ENCODE measurements around the gene SLC10A1. TPM values are rescaled to one million over a fixed set of nuclear protein-coding genes. Genes with fewer than 3 reads are reported as not detected.
"Not testable (repeated sequence)": the region's sequence is repeated elsewhere in the genome, so short reads cannot be mapped to it uniquely, and the experiment has no call there.

SLC10A1 gene
- total RNA-seq, 1 donor from 2014 or later = not detected

- Histone ChIP-seq H3K27ac (ENCODE audit: low read depth, low read length) (no peak overlapping the region), H3K36me3 (ENCODE audit: control insufficient read depth in 3 of 3, insufficient read depth in 3 of 3, low read length in 3 of 3) (no peaks in the 10 kb centered on the region), H3K27me3 (ENCODE audit: control insufficient read depth in 3 of 3, insufficient read depth in 3 of 3, low read length in 3 of 3) (no peaks in the 10 kb centered on the region), H3K9me3 (ENCODE audit: control insufficient read depth in 3 of 3, low read length in 3 of 3) (no peaks in the 10 kb centered on the region), H3K4me3 (ENCODE audit: low read length in 3 of 3) (no peak overlapping the region), H3K4me1 (ENCODE audit: control insufficient read depth in 3 of 3, insufficient read depth in 3 of 3, low read length in 3 of 3) (no peaks in the 10 kb centered on the region), H3K9ac (ENCODE audit: low read depth in 1 of 3, low read length in 3 of 3) (no peak overlapping the region)
Measured at GRCh38 chr14:69756298-69756697, 40.7 kb downstream of the SLC10A1 start.

GRCh38 chr14:69755784-69756183 is 41.3 kb downstream of the SLC10A1 start:
- no peak overlapping the region for H3K27ac ChIP-seq (ENCODE audit: low read depth, low read length)
- no peaks in the 10 kb centered on the region for H3K36me3 ChIP-seq (ENCODE audit: control insufficient read depth in 3 of 3, insufficient read depth in 3 of 3, low read length in 3 of 3)
- H3K27me3 ChIP-seq (ENCODE audit: control insufficient read depth in 3 of 3, insufficient read depth in 3 of 3, low read length in 3 of 3) = no peaks in the 10 kb centered on the region
- H3K9me3 ChIP-seq (ENCODE audit: control insufficient read depth in 3 of 3, low read length in 3 of 3) = no peaks in the 10 kb centered on the region
- H3K4me1 ChIP-seq (ENCODE audit: control insufficient read depth in 3 of 3, insufficient read depth in 3 of 3, low read length in 3 of 3) = no peaks in the 10 kb centered on the region
- H3K9ac ChIP-seq (ENCODE audit: low read depth in 1 of 3, low read length in 3 of 3) = no peak overlapping the region
- no peak overlapping the region for H3K4me3 ChIP-seq (ENCODE audit: low read length in 3 of 3)

GRCh38 chr14:69755296-69755695 is 41.7 kb downstream of the SLC10A1 start:
- Histone ChIP-seq H3K4me3 (ENCODE audit: low read length in 3 of 3) (no peak overlapping the region), H3K27me3 (ENCODE audit: control insufficient read depth in 3 of 3, insufficient read depth in 3 of 3, low read length in 3 of 3) (no peaks in the 10 kb centered on the region), H3K27ac (ENCODE audit: low read depth, low read length) (no peak overlapping the region), H3K9ac (ENCODE audit: low read depth in 1 of 3, low read length in 3 of 3) (no peak overlapping the region), H3K4me1 (ENCODE audit: control insufficient read depth in 3 of 3, insufficient read depth in 3 of 3, low read length in 3 of 3) (no peaks in the 10 kb centered on the region), H3K36me3 (ENCODE audit: control insufficient read depth in 3 of 3, insufficient read depth in 3 of 3, low read length in 3 of 3) (no peaks in the 10 kb centered on the region), H3K9me3 (ENCODE audit: control insufficient read depth in 3 of 3, low read length in 3 of 3) (no peaks in the 10 kb centered on the region)

GRCh38 chr14:69754487-69754886 is 42.6 kb downstream of the SLC10A1 start:
- Histone ChIP-seq H3K4me1 (ENCODE audit: control insufficient read depth in 3 of 3, insufficient read depth in 3 of 3, low read length in 3 of 3) (no peaks in the 10 kb centered on the region), H3K9ac (ENCODE audit: low read depth in 1 of 3, low read length in 3 of 3) (no peak overlapping the region), H3K27ac (ENCODE audit: low read depth, low read length) (no peak overlapping the region), H3K4me3 (ENCODE audit: low read length in 3 of 3) (no peak overlapping the region), H3K27me3 (ENCODE audit: control insufficient read depth in 3 of 3, insufficient read depth in 3 of 3, low read length in 3 of 3) (no peaks in the 10 kb centered on the region), H3K36me3 (ENCODE audit: control insufficient read depth in 3 of 3, insufficient read depth in 3 of 3, low read length in 3 of 3) (no peaks in the 10 kb centered on the region), H3K9me3 (ENCODE audit: control insufficient read depth in 3 of 3, low read length in 3 of 3) (no peaks in the 10 kb centered on the region)

- no peaks in the 10 kb centered on the region for H3K9me3 ChIP-seq (ENCODE audit: control insufficient read depth in 3 of 3, low read length in 3 of 3)
- no peak overlapping the region for H3K27ac ChIP-seq (ENCODE audit: low read depth, low read length)
- no peaks in the 10 kb centered on the region for H3K4me1 ChIP-seq (ENCODE audit: control insufficient read depth in 3 of 3, insufficient read depth in 3 of 3, low read length in 3 of 3)
Measured at GRCh38 chr14:69753860-69754259, 43.2 kb downstream of the SLC10A1 start.

GRCh38 chr14:69752773-69753172 is 44.3 kb downstream of the SLC10A1 start:
- H3K27me3 ChIP-seq (ENCODE audit: control insufficient read depth in 3 of 3, insufficient read depth in 3 of 3, low read length in 3 of 3) = no peaks in the 10 kb centered on the region
- H3K36me3 ChIP-seq (ENCODE audit: control insufficient read depth in 3 of 3, insufficient read depth in 3 of 3, low read length in 3 of 3) = no peaks in the 10 kb centered on the region
- no peak overlapping the region for H3K27ac ChIP-seq (ENCODE audit: low read depth, low read length)
- no peaks in the 10 kb centered on the region for H3K9me3 ChIP-seq (ENCODE audit: control insufficient read depth in 3 of 3, low read length in 3 of 3)
- H3K9ac ChIP-seq (ENCODE audit: low read depth in 1 of 3, low read length in 3 of 3) = no peak overlapping the region
- no peaks in the 10 kb centered on the region for H3K4me1 ChIP-seq (ENCODE audit: control insufficient read depth in 3 of 3, insufficient read depth in 3 of 3, low read length in 3 of 3)
- no peak overlapping the region for H3K4me3 ChIP-seq (ENCODE audit: low read length in 3 of 3)

More at GRCh38 chr14:69753860-69754259, 43.2 kb downstream of the SLC10A1 start:
- no peaks in the 10 kb centered on the region for H3K36me3 ChIP-seq (ENCODE audit: control insufficient read depth in 3 of 3, insufficient read depth in 3 of 3, low read length in 3 of 3)
- no peaks in the 10 kb centered on the region for H3K27me3 ChIP-seq (ENCODE audit: control insufficient read depth in 3 of 3, insufficient read depth in 3 of 3, low read length in 3 of 3)
- H3K9ac ChIP-seq (ENCODE audit: low read depth in 1 of 3, low read length in 3 of 3) = no peak overlapping the region
- no peak overlapping the region for H3K4me3 ChIP-seq (ENCODE audit: low read length in 3 of 3)

GRCh38 chr14:69750495-69750894 is 46.5 kb downstream of the SLC10A1 start:
- H3K27ac ChIP-seq (ENCODE audit: low read depth, low read length) = no peak overlapping the region
- no peaks in the 10 kb centered on the region for H3K36me3 ChIP-seq (ENCODE audit: control insufficient read depth in 3 of 3, insufficient read depth in 3 of 3, low read length in 3 of 3)
- no peak overlapping the region for H3K4me3 ChIP-seq (ENCODE audit: low read length in 3 of 3)
- H3K9me3 ChIP-seq (ENCODE audit: control insufficient read depth in 3 of 3, low read length in 3 of 3) = no peaks in the 10 kb centered on the region
- no peaks in the 10 kb centered on the region for H3K27me3 ChIP-seq (ENCODE audit: control insufficient read depth in 3 of 3, insufficient read depth in 3 of 3, low read length in 3 of 3)
- H3K9ac ChIP-seq (ENCODE audit: low read depth in 1 of 3, low read length in 3 of 3) = no peak overlapping the region
- H3K4me1 ChIP-seq (ENCODE audit: control insufficient read depth in 3 of 3, insufficient read depth in 3 of 3, low read length in 3 of 3) = no peaks in the 10 kb centered on the region

GRCh38 chr14:69749956-69750355 is 47.1 kb downstream of the SLC10A1 start:
- Histone ChIP-seq H3K4me3 (ENCODE audit: low read length in 3 of 3) (no peak overlapping the region), H3K36me3 (ENCODE audit: control insufficient read depth in 3 of 3, insufficient read depth in 3 of 3, low read length in 3 of 3) (no peaks in the 10 kb centered on the region), H3K27ac (ENCODE audit: low read depth, low read length) (no peak overlapping the region), H3K27me3 (ENCODE audit: control insufficient read depth in 3 of 3, insufficient read depth in 3 of 3, low read length in 3 of 3) (no peaks in the 10 kb centered on the region), H3K9me3 (ENCODE audit: control insufficient read depth in 3 of 3, low read length in 3 of 3) (no peaks in the 10 kb centered on the region), H3K4me1 (ENCODE audit: control insufficient read depth in 3 of 3, insufficient read depth in 3 of 3, low read length in 3 of 3) (no peaks in the 10 kb centered on the region), H3K9ac (ENCODE audit: low read depth in 1 of 3, low read length in 3 of 3) (no peak overlapping the region)

- no peak overlapping the region for H3K9ac ChIP-seq (ENCODE audit: low read depth in 1 of 3, low read length in 3 of 3)
- no peak overlapping the region for H3K4me3 ChIP-seq (ENCODE audit: low read length in 3 of 3)
- no peaks in the 10 kb centered on the region for H3K36me3 ChIP-seq (ENCODE audit: control insufficient read depth in 3 of 3, insufficient read depth in 3 of 3, low read length in 3 of 3)
- H3K27me3 ChIP-seq (ENCODE audit: control insufficient read depth in 3 of 3, insufficient read depth in 3 of 3, low read length in 3 of 3) = no peaks in the 10 kb centered on the region
- no peaks in the 10 kb centered on the region for H3K4me1 ChIP-seq (ENCODE audit: control insufficient read depth in 3 of 3, insufficient read depth in 3 of 3, low read length in 3 of 3)
- H3K9me3 ChIP-seq (ENCODE audit: control insufficient read depth in 3 of 3, low read length in 3 of 3) = no peaks in the 10 kb centered on the region
- H3K27ac ChIP-seq (ENCODE audit: low read depth, low read length) = no peak overlapping the region
Measured at GRCh38 chr14:69741055-69741454, 56.0 kb downstream of the SLC10A1 start.

- H3K4me3 ChIP-seq (ENCODE audit: low read length in 3 of 3); H3K36me3 ChIP-seq (ENCODE audit: control insufficient read depth in 3 of 3, insufficient read depth in 3 of 3, low read length in 3 of 3); H3K9me3 ChIP-seq (ENCODE audit: control insufficient read depth in 3 of 3, low read length in 3 of 3); H3K27me3 ChIP-seq (ENCODE audit: control insufficient read depth in 3 of 3, insufficient read depth in 3 of 3, low read length in 3 of 3); H3K4me1 ChIP-seq (ENCODE audit: control insufficient read depth in 3 of 3, insufficient read depth in 3 of 3, low read length in 3 of 3); H3K27ac ChIP-seq (ENCODE audit: low read depth, low read length); H3K9ac ChIP-seq (ENCODE audit: low read depth in 1 of 3, low read length in 3 of 3): not testable (repeated sequence)
Measured at GRCh38 chr14:69736405-69736804, 60.6 kb downstream of the SLC10A1 start.
